Esophagus (tissue), 2 donors: Measurements from ENCODE around the gene MYO5A. TPM values are rescaled to one million over a fixed set of nuclear protein-coding genes. Genes with fewer than 3 reads are reported as not detected.

Experiments used
- H3K27ac ChIP-seq, 2 donors: one replicate each; pipeline ENCODE4 v1.5.1; 2013; ENCODE audit warnings: low read depth in 2 of 2, mild to moderate bottlenecking in 2 of 2, inconsistent platforms in 1 of 2, low read length in 1 of 2, moderate library complexity in 1 of 2
- H3K27me3 ChIP-seq, 2 donors: one replicate each; pipeline ENCODE4 v1.6.1; 2013; ENCODE audit warnings: low read length in 2 of 2, control low read depth in 1 of 2, mild to moderate bottlenecking in 1 of 2; ENCODE audit not compliant: insufficient read depth in 2 of 2, control insufficient read depth in 1 of 2
- H3K36me3 ChIP-seq, 2 donors: one replicate each; pipeline ENCODE4 v1.6.1; 2013; ENCODE audit warnings: low read length in 1 of 2; ENCODE audit not compliant: control insufficient read depth in 2 of 2, insufficient read depth in 2 of 2
- H3K4me1 ChIP-seq, 2 donors: one replicate each; pipeline ENCODE4 v1.6.1; 2013; ENCODE audit warnings: low read length in 1 of 2; ENCODE audit not compliant: control insufficient read depth in 2 of 2, insufficient read depth in 2 of 2
- H3K4me3 ChIP-seq, 2 donors: one replicate each; pipeline ENCODE4 v1.5.1; 2013; ENCODE audit warnings: low read length in 2 of 2, mild to moderate bottlenecking in 2 of 2, low read depth in 1 of 2, moderate library complexity in 1 of 2
- H3K9me3 ChIP-seq, 2 donors: one replicate each; pipeline ENCODE4 v1.6.1; 2013; ENCODE audit warnings: mild to moderate bottlenecking in 2 of 2, low read depth in 1 of 2, low read length in 1 of 2, moderate library complexity in 1 of 2; ENCODE audit not compliant: control insufficient read depth in 2 of 2, insufficient read depth in 1 of 2
- WGBS, 2 donors: extraction: QIAGEN DNeasy Blood & Tissue Kit; methylation state at CpG; one replicate each; pipeline ENCODE4 v1.1.7; 2013; 5-methylcytosine and 5-hydroxymethylcytosine counted together
- polyA plus RNA-seq, 2 donors: library from polyadenylated mRNA; stranded (reverse); fragments of 200-250 nt; gene quantifications; one replicate each; pipeline ENCODE4 v1.2.3, GENCODE V29; 2013
- donor health status: healthy with polysubstance abuse.
- donor health status: Bipolar disorder and iron deficiency.

The MYO5A gene
- polyA plus RNA-seq, 2 donors, result 1.6 to 1.9 TPM

DNA sequence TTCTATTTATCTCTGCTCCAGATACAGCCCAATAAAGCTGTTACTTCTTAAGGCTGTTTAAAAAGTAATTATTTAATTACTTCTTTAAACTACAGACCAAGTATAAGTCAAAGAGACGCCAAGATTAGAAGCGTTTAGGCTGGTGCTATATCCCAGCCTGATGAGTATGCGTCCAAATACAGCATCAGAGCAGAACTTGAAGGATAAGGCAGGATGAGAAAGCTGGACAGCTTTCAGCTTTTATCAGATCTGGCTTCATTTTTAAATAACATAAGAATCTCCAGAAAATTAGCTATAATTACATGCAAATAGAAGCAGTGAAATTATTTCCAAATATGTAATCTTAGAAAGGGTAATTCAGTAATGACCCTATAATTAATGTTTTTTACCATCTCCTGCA is 122.8 kb downstream of the MYO5A start:
- no peaks in the 10 kb centered on the region for H3K27me3 ChIP-seq
- H3K27ac ChIP-seq, result no peak overlapping the region
- H3K4me3 ChIP-seq, result no peak overlapping the region
- H3K36me3 ChIP-seq, result peaks cover 0 to 2% of the 10 kb centered on the region in 2 donors
- no peaks in the 10 kb centered on the region for H3K4me1 ChIP-seq
- H3K9me3 ChIP-seq, result no peaks in the 10 kb centered on the region
- WGBS, 2 donors, result 71 to 82% methylated on average over 3 of the region's 3 CpGs

GRCh38 chr15:52397118-52397517 is 131.6 kb downstream of the MYO5A start:
- H3K9me3 ChIP-seq, result no peaks in the 10 kb centered on the region
- no peak overlapping the region for H3K27ac ChIP-seq
- H3K36me3 ChIP-seq, result no peaks in the 10 kb centered on the region
- no peak overlapping the region for H3K4me3 ChIP-seq
- no peaks in the 10 kb centered on the region for H3K27me3 ChIP-seq
- no peaks in the 10 kb centered on the region for H3K4me1 ChIP-seq
- WGBS, 2 donors, result 94 to 96% methylated on average over 5 of the region's 5 CpGs

- Histone ChIP-seq H3K27ac (no peak overlapping the region), H3K36me3 (no peaks in the 10 kb centered on the region), H3K4me3 (no peak overlapping the region), H3K27me3 (no peaks in the 10 kb centered on the region), H3K4me1 (no peaks in the 10 kb centered on the region), H3K9me3 (no peaks in the 10 kb centered on the region)
- 55 to 73% methylated on average over 3 of the region's 3 CpGs for WGBS, 2 donors
Observed at GRCh38 chr15:52394118-52394517, 134.6 kb downstream of the MYO5A start.

DNA sequence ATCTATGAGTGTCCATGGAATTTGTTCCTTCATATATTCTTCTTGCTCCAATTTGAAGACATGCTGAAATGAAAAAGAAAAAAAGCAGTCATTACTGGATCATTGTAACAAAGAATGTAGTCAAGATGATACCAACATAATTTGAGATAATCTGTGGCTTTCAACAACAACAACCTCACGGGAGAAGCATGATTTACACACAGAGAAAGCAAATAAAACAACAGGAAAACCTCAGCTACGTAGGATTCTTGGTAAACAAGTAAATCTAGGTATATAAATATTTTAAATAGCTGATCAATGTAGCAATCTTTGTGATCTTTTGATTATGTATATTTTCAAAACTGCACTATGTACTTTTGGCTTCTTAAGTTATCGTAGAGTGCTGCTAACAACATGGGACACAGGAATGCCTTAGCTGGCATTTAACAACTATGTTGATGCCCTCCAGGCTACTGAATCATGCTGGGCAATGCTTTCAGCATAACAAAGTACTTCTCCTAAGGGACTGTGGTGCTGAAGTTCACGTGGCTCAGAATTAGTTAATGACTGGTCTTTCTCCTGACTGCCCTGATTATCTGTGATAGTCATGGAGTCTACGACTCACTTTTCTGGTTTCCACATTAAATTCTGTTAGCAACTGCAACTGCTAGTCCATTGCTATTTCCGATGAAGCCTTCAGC is 136.5 kb downstream of the MYO5A start:
- WGBS, 2 donors, result 71 to 75% methylated on average over 6 of the region's 6 CpGs

DNA sequence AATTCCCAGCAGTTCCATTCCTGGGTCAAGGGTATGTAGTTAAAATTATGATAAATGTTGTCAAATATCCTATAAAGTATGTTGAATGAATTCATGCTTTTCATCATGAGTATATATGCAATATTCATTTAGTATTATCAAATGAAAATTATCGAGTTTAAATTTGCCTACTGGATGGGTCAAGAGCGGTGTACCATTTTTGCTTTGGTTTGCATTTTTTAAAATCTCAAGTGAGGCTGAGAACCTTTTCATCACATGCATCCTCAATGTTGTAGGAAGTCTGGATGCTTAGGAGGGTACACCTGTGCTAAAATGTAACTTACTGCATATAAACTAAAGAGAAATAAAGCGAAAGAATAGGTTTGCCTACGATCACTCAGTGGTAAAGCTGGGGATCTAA is 137.6 kb downstream of the MYO5A start:
- H3K4me3 ChIP-seq, result no peak overlapping the region
- WGBS, 2 donors, result 96 to 97% methylated on average over 4 of the region's 4 CpGs
- H3K36me3 ChIP-seq, result peaks cover 3 to 4% of the 10 kb centered on the region in 2 donors
- no peak overlapping the region for H3K27ac ChIP-seq
- no peaks in the 10 kb centered on the region for H3K27me3 ChIP-seq
- H3K4me1 ChIP-seq, result no peaks in the 10 kb centered on the region
- no peaks in the 10 kb centered on the region for H3K9me3 ChIP-seq

More for the DNA sequence above, 136.5 kb downstream of the MYO5A start:
- no peak overlapping the region for H3K4me3 ChIP-seq
- no peaks in the 10 kb centered on the region for H3K4me1 ChIP-seq
- peaks cover 1 to 4% of the 10 kb centered on the region in 2 donors for H3K36me3 ChIP-seq
- no peak overlapping the region for H3K27ac ChIP-seq
- H3K9me3 ChIP-seq, result no peaks in the 10 kb centered on the region
- H3K27me3 ChIP-seq, result no peaks in the 10 kb centered on the region

GRCh38 chr15:52385670-52386069 is 143.0 kb downstream of the MYO5A start:
- H3K36me3 ChIP-seq, result peaks cover 4 to 7% of the 10 kb centered on the region in 2 donors
- H3K27ac ChIP-seq, result no peak overlapping the region

DNA sequence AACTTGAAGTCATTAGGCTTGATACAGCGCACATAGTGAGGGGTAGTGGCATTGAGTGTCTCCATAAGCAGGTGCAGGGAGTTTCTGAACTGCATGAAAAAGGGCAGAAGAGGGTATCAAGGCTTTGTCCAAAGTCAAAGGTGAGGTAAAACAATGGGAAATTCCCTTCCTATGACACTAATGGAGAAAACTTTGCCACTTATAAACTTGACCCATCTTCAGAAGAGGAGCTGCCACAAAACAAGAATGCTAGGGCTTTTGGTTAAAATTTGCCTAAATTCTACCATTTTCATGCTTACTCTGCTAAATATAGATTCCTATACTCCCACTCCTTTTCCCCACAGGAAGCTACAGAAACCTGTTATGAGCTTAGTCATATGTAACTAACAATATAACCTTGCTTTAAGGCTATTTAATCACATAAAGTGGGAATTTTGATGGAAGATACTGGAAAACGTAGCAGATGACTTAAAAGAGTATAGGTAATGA is 145.5 kb downstream of the MYO5A start:
- Histone ChIP-seq H3K27ac (no peak overlapping the region), H3K36me3 (peaks cover 3 to 7% of the 10 kb centered on the region in 2 donors), H3K4me1 (no peaks in the 10 kb centered on the region), H3K9me3 (no peaks in the 10 kb centered on the region), H3K27me3 (no peaks in the 10 kb centered on the region), H3K4me3 (no peak overlapping the region)
- 89% methylated on average over 2 of the region's 2 CpGs for WGBS, 2 donors

More at GRCh38 chr15:52385670-52386069, 143.0 kb downstream of the MYO5A start:
- Histone ChIP-seq H3K27me3 (no peaks in the 10 kb centered on the region), H3K9me3 (no peaks in the 10 kb centered on the region), H3K4me3 (no peak overlapping the region), H3K4me1 (no peaks in the 10 kb centered on the region)

GRCh38 chr15:52382647-52383046 is 146.0 kb downstream of the MYO5A start:
- WGBS, 2 donors, result 96% methylated on average over 1 of the region's 1 CpG
- Histone ChIP-seq H3K27me3 (no peaks in the 10 kb centered on the region), H3K36me3 (peaks cover 3 to 7% of the 10 kb centered on the region in 2 donors), H3K4me3 (no peak overlapping the region), H3K4me1 (no peaks in the 10 kb centered on the region), H3K9me3 (no peaks in the 10 kb centered on the region), H3K27ac (no peak overlapping the region)

- WGBS, 2 donors, result 83 to 85% methylated on average over 14 of the region's 14 CpGs
- Histone ChIP-seq H3K4me3 (no peak overlapping the region), H3K36me3 (peaks cover 3 to 4% of the 10 kb centered on the region in 2 donors), H3K9me3 (no peaks in the 10 kb centered on the region), H3K4me1 (no peaks in the 10 kb centered on the region), H3K27me3 (no peaks in the 10 kb centered on the region), H3K27ac (no peak overlapping the region)
Observed at GRCh38 chr15:52379395-52380106, 149.1 kb downstream of the MYO5A start.
